Neural cell (in vitro differentiated cells): ENCODE measurements around the gene HS3ST5.

Experiments used
- RAD21 ChIP-seq: fragments of 450-650 bp; conservative IDR thresholded peaks from 2 replicates; pipeline ENCODE4 v1.6.1; 2014; ENCODE audit warnings: antibody characterized with exemption, mild to moderate bottlenecking, moderate library complexity
- TAF1 ChIP-seq: IDR thresholded peaks from 2 replicates; pipeline ENCODE4 v1.6.1; 2012; ENCODE audit warnings: low read depth
- TF ChIP-seq, protein P1 (sequence below): fragments of 450-650 bp; IDR thresholded peaks from 2 replicates; pipeline ENCODE4 v1.5.1; 2014; ENCODE audit warnings: antibody characterized with exemption, mild to moderate bottlenecking, moderate library complexity; ENCODE audit not compliant: poor library complexity, severe bottlenecking

DNA sequence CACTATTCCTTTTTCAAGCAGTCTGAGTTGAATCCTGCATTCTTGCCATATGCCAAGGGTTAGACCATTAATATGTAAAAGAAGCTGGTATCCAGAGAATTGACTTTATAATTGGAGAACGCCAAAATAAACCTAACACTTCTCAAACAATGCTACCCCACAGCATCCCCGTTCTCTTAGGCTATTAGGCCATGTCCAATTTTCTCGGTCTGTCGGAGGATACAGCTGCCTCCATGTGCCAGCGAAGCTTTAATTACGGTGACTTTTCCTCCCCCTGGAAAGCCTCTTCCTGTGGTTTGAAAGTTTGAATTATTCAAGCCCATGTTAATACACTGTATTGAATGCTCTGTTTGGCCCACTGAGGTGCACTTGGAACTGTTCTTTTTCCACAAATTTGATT, 60.5 kb downstream of the HS3ST5 start:
- TF ChIP-seq, protein P1, sequence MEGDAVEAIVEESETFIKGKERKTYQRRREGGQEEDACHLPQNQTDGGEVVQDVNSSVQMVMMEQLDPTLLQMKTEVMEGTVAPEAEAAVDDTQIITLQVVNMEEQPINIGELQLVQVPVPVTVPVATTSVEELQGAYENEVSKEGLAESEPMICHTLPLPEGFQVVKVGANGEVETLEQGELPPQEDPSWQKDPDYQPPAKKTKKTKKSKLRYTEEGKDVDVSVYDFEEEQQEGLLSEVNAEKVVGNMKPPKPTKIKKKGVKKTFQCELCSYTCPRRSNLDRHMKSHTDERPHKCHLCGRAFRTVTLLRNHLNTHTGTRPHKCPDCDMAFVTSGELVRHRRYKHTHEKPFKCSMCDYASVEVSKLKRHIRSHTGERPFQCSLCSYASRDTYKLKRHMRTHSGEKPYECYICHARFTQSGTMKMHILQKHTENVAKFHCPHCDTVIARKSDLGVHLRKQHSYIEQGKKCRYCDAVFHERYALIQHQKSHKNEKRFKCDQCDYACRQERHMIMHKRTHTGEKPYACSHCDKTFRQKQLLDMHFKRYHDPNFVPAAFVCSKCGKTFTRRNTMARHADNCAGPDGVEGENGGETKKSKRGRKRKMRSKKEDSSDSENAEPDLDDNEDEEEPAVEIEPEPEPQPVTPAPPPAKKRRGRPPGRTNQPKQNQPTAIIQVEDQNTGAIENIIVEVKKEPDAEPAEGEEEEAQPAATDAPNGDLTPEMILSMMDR, result no peak
- TF ChIP-seq RAD21 (no peak), TAF1 (no peak)
